Measurements from ENCODE around the gene RGS13.
"Not testable (repeated sequence)": the region's sequence is repeated elsewhere in the genome, so short reads cannot be mapped to it uniquely, and the experiment has no call there.

Gene RGS13

DNA sequence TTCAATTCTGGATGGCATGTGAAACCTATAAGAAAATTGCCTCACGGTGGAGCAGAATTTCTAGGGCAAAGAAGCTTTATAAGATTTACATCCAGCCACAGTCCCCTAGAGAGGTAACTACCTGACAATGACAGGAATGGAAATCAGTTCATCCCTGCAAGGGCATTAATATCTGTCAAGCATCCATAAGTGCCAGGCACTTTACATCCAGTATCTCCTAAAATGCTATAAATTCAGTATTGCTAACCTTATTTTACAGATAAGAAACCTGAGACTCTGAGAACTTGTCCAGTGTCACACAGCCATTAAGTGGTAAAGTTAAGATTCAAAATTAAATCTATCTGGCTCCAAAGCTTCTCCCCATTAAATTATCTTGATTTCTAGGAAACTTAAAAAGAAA lies 22.3 kb downstream of the RGS13 start:
- no peak for DNase-seq
- in situ Hi-C loops (cut with MboI; ENCODE audit: low pct_unique_long_range_greater_than_20kb, low sequenced_read_pairs), result no loop called here

DNA sequence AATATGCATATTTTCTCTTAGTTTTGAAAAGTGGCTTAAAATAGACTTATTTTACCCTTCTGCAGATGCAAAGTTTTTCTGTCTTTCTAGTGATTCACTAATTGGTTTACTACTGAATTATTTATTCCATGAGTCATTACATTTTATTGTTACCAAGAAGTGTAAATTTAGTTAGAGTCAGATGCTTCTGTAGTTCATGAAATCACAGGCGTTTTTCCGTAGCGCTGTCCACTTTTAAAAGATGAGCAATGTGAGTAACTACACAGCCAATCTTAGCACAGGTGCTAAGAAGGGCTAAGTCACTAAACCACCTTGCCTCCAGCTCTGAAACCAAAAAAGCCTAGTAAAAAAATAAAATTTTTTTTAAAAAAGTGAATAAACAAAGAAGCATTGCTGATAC lies 24.7 kb downstream of the RGS13 start:
- in situ Hi-C loops (cut with MboI; ENCODE audit: low pct_unique_long_range_greater_than_20kb, low sequenced_read_pairs), result no loop called here
- no peak for DNase-seq

DNA sequence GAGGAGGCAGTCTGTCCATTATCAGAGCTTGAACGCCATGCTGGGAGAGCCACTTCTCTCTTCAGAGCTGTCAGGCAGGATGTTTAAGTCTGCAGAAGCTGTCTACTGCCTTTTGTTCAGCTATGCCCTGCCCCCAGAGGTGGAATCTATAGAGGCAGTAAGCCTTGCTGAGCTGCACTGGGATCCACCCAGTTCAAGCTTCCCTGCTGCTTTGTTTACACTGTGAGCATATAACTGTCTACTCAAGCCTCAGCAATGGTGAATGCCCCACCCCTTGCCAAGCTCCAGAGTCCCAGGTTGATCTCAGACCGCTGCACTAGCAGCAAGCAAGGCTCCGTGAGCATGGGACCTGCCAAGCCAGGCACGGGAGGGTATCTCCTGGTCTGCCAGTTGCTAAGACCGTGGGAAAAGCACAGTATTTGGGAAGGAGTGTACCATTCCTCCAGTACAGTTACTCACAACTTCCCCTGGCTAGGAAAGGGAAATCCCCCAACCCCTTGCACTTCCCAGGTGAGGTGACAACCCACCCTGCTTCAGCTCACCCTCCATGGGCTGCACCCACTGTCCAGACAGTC lies 32.5 kb downstream of the RGS13 start:
- in situ Hi-C loops (cut with MboI; ENCODE audit: low pct_unique_long_range_greater_than_20kb, low sequenced_read_pairs), result no loop called here
- no peak for DNase-seq

DNA sequence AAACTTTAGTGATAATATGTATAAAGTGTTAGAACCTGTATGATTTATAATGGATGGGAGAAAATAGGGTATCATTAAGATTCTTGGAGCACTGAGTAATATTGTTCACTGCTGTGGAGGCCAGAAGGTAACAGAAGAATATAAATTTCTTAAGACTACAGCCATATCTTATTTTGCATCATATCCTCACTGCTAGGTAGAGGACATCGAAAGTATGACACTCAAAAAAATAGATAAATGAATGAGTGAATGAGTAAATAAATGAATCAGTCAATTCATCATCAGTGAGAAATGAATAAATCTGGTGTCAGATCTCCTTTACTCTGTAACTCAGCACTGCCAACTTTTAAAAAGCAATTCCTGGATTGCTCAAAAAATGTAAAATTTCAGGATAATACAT lies 33.2 kb downstream of the RGS13 start:
- DNase-seq, result no peak
- in situ Hi-C loops (cut with MboI; ENCODE audit: low pct_unique_long_range_greater_than_20kb, low sequenced_read_pairs), result no loop called here

DNA sequence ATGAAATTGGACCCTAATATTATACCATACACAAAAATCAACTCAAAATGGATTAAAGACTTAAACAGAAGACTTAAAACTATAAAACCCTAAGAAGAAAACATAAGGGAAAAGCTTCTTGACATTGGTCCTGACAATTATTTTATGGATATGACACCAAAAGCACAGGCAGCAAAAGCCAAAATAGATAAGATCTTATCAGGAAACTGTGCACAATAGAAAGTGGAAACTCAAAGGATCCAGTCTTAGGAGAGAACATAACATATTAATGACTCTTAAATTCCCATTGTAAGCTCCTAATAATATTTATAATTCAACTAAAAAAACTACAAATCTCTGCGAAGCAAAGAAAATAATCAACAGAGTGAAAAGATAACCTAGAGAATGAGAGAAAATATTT lies 39.8 kb downstream of the RGS13 start:
- in situ Hi-C loops (cut with MboI; ENCODE audit: low pct_unique_long_range_greater_than_20kb, low sequenced_read_pairs), result no loop called here
- no peak for DNase-seq

DNA sequence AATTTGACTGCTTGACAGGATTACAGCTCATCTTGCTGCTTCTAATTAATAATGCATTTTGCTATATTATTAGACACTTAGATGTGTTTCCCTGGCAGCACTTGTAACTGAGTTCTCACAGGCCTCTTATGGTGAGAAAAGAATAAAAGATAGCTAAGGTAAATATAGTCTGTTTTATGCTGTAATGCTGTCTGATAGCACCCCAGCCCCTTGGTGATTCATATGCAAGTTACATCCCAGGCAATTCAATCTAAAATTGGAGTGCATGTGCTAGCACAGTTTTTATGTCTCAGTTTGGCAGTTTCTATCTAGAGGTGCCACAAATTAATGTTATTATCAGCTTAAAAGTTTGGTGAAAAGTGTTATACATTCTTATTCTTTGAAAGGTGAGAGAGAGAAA lies 42.2 kb downstream of the RGS13 start:
- in situ Hi-C loops (cut with MboI; ENCODE audit: low pct_unique_long_range_greater_than_20kb, low sequenced_read_pairs), result no loop called here
- DNase-seq, result no peak

DNA sequence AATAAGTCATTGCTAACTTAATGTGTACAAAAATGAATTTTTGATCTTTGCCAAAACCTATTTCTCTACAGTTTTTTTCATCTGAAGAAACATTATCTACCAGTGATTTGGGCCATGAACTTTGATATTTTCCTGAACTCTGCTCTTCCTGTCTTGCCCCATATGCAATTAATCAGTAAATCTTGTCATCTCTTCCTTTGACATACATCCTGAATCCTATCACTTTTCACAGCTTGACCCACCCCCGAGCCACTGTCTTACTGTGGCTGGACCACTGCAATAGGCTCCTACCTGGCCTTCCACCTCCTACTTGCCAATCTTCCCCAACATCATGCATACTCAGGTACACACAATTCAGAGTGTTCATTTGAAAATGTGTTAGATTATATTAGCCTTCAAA lies 46.4 kb downstream of the RGS13 start:
- no peak for DNase-seq
- in situ Hi-C loops (cut with MboI; ENCODE audit: low pct_unique_long_range_greater_than_20kb, low sequenced_read_pairs), result no loop called here

DNA sequence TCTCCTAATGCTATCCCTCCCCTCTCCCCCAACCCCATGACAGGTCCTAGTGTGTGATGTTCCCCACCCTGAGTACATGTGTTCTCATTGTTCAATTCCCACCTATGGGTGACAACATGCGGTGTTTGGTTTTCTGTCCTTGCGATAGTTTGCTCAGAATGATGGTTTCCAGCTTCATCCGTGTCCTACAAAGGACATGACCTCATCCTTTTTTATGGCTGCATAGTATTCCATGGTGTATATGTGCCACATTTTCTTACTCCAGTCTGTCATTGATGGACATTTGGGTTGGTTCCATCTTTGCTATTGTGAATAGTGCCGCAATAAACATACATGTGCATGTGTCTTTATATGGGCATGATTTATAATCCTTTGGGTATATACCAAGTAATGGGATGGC lies 47.1 kb downstream of the RGS13 start:
- in situ Hi-C loops (cut with MboI; ENCODE audit: low pct_unique_long_range_greater_than_20kb, low sequenced_read_pairs), result not testable (repeated sequence)

DNA sequence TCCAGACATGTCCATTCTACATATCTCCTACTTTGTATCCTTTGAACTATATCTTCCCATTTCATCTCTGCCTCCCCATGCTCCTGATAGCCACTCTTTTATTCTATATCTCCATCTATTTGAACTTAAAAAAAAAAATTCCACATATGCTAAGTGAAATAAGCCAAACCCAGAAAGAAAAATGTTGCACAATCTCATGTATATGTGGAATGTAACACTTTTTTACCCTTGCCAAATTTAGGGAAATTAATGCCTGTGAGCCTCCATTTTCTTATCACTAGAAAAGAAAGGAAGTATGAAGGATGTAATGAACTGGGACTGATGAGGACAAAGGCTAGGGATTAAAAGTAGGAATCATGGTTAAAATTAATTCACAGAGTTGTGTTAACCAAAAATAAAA lies 53.5 kb downstream of the RGS13 start:
- in situ Hi-C loops (cut with MboI; ENCODE audit: low pct_unique_long_range_greater_than_20kb, low sequenced_read_pairs), result no loop called here
- no peak for DNase-seq

More for the DNA sequence above, 47.1 kb downstream of the RGS13 start:
- not testable (repeated sequence) for DNase-seq

DNA sequence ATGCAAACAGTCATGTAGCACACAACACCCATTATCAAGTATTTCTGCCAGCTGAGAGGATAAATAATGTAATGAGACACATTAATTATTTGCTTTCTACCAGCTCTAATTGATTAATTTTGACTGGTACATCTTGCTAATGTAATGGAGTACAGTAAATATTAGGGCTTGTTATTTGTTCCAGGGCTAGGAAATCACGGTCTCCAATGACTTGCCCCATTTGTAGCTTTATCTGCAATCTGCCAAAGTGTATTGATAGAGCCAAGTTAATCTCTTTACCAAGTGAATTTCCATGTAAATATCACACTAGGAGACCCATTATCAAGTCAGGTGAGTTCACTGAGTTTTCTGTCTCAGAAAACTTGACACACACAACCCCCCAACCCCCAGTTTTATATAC lies 55.1 kb downstream of the RGS13 start:
- in situ Hi-C loops (cut with MboI; ENCODE audit: low pct_unique_long_range_greater_than_20kb, low sequenced_read_pairs), result no loop called here

DNA sequence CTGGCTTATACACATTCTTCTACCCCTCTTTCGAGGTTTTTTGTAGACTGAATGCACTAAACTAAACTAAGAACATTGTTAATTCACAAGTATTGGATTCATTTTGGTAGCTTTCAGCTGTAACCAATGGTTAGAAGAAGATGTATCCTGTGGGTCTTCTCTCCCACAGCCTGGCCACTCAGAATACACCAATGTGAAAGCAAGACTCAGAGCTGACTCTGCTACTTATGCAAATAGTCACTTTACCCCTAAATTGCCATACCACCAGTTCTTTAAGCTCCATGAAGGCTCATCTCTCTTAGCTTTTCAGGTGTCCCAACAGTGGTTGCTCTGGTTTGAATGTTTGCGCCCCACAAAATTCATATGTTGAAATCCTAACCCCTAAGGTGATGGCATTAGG lies 60.1 kb downstream of the RGS13 start:
- in situ Hi-C loops (cut with MboI; ENCODE audit: low pct_unique_long_range_greater_than_20kb, low sequenced_read_pairs), result no loop called here
- DNase-seq, result no peak

More for the DNA sequence above, 55.1 kb downstream of the RGS13 start:
- DNase-seq, result no peak

DNA sequence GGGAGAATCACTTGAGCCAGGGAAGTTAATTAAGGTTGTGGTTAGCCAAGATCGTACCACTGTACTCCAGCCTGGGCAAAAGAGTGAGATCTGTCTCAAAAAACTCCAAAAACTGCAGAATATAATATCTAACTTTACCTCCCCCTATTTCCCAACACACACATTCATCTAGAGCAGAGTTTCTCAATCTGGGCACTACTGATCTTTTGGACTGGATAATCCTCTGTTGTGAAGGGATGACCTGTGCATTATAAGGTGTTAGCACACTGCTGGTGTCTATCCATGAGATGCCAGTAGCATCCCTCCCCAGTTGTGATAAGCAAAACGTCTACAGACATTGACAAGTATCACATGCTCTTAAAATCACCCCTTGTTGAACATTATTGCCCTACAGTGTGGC lies 61.8 kb downstream of the RGS13 start:
- no peak for DNase-seq
- in situ Hi-C loops (cut with MboI; ENCODE audit: low pct_unique_long_range_greater_than_20kb, low sequenced_read_pairs), result no loop called here

DNA sequence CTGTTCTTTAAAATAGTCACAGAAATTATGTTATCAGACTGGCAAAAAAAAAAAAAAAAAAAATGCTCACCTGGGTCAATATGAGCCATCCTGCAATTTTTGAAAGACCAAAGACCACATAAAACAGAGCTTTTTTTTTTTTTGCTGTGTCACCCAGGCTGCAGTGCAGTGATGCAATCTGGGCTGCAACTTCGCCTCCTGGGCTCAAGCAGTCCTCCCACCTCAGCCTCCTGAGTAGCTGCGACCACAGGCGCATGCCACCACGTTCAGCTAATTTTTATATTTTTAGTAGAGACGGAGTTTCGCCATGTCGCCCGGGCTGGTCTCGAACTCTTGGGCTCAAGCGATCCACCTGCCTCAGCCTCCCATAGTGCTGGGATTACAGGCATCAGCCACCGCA lies 62.8 kb downstream of the RGS13 start:
- DNase-seq, result no peak
- in situ Hi-C loops (cut with MboI; ENCODE audit: low pct_unique_long_range_greater_than_20kb, low sequenced_read_pairs), result no loop called here

DNA sequence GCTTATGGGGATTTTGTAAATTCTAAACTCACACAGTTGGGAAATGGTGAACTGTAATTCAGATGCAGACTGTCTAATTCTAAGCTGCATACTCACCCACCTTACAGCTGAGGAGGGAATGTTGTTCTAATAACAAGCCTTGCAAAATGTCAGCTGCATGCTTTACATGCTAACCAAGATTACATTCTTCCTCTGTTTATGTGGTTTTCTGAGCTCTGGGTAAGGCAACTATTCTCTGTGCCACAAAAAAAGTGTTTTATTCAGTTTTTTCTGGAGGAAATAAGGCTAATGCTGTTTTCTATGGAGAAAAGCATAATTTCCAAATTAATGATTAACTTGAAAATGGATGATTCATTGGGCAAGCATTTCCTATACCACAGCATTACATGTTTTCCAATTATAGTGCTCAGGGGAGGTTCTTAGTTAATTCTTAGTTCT lies 64.9 kb downstream of the RGS13 start:
- in situ Hi-C loops (cut with MboI; ENCODE audit: low pct_unique_long_range_greater_than_20kb, low sequenced_read_pairs), result no loop called here

DNA sequence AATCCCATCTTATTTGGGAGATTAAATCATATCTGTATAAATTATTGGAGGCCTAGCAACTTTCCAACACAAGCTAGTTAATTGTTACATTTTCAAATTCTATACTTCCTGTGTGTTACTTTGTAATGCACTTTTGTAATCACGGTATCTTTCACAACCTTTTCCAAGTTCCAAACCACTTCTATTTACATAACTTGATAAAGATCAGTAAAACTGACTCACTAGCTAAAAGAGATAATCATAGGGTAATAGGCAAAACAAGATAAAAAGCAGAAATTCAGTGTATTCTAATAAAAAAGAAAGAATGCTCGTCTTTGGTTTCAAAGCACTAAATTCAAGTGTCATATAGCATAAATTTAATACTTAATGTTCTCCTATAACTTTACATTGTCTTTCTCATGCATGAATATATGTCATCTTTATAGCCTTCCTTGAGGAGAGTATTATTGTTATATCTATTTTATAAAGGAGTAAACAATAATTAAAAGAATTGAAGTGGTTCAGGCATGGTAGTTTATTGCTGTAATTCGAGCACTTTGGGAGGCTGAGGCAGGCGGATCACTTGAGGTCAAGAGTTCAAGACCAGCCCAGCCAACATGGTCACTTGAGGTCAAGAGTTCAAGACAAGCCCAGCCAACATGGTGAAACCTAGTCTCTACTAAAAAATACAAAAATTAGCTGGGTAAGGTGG lies 66.4 kb downstream of the RGS13 start:
- in situ Hi-C loops (cut with MboI; ENCODE audit: low pct_unique_long_range_greater_than_20kb, low sequenced_read_pairs), result no loop called here
- no peak for DNase-seq

More for the DNA sequence above, 64.9 kb downstream of the RGS13 start:
- DNase-seq, result no peak

DNA sequence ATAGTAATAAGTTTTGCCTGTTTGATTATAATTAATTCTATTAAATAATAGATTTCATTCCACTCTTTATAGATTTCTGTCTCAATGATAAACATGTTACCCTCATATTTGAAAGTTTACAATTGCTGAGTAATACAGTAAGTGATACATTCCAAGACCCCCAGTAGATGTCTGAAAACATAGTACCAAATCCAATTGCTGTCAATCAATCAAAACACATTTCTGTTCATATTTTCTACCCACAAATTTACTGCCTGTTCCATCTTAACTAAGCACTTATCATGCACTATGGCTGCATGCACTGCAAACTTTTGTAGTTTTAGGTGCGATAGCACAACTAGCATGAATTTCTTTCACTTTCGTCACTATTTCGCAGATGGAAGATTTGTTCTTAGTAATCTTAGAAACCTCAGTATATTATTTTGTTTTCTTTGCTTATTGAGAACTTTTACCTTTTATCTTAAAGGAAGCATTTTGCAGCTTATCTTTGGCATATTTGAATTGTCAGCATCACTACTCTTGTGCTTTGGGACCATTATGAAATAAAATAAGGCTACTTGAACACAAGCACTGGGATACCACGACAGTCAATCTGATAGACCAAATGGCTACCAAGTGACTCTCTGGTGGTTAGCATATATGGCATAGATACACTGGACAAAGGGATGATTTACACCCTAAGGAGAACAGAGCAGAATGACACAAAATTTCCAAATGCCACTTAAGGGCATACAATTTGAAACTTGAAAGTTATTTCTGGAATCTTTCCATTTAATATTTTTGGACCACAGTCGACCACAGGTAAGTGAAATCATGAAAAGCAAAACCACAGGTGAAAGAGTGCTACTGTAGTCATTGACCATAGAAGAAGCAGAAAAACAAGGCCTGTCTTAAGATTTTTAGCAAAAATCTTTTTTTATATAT lies 67.6 kb downstream of the RGS13 start:
- no peak for DNase-seq
- in situ Hi-C loops (cut with MboI; ENCODE audit: low pct_unique_long_range_greater_than_20kb, low sequenced_read_pairs), result no loop called here

DNA sequence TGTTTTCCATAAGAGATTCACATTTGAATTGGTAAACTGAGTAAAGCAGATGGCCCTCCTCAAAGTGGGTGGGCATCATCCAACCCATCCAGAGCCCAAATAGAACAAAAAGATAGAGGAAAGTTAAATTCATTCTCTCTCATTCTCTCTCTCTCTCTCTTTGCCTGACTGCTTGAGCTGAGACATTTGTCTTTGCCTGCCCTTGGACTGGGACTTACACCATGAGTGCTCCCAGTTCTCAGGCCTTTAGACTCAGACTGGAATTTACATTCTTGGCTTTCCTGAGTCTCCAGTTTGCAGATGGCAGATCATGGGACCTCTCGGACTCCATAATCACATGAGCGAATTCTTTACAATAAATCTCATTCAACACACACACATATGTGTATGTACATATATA lies 69.6 kb downstream of the RGS13 start:
- no peak for DNase-seq
- in situ Hi-C loops (cut with MboI; ENCODE audit: low pct_unique_long_range_greater_than_20kb, low sequenced_read_pairs), result no loop called here

DNA sequence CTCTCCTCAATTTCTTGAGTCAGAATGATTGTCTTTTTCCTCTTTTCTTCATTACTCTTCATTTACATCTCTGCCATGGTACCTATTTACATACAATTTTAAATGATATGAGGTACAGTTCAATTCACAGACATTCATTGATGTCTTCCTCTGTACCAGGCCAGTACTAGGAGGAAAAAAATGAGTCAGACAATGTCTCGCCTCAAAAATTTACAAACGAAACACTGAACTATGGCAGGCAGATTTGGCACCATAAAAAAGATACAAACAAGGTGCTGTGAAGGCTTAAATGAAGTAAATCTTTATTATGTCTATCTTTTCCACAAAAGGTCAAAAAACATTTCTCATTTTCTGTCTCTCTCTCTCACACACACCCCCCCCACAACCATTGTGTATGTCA lies 71.0 kb downstream of the RGS13 start:
- in situ Hi-C loops (cut with MboI; ENCODE audit: low pct_unique_long_range_greater_than_20kb, low sequenced_read_pairs), result no loop called here
- no peak for DNase-seq

DNA sequence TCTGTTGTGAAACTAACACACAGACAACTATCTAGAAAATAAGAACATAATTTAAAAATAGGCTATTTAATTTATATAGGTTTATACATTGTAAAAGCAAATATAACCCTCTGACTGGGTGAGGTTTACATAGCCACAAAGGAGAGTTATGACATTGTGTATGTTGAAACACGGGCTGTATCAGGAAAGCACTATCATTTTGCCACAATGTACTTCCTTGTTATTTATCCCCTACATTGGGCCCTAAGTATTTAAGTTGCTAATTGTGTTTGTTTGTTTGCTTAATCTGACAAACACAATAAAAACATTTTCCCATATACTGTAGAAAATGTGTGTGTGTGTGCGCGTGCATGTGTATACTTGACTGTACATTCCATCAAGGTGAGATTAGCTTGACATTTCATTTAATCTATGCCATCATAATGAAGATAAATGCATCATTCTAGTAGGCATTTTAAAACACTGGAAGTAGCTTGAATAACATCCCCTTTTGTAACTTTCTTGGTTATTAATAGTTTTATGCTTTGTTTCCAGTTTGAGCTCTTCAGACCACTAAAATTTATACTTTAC lies 72.1 kb downstream of the RGS13 start:
- no peak for DNase-seq
- in situ Hi-C loops (cut with MboI; ENCODE audit: low pct_unique_long_range_greater_than_20kb, low sequenced_read_pairs), result no loop called here

DNA sequence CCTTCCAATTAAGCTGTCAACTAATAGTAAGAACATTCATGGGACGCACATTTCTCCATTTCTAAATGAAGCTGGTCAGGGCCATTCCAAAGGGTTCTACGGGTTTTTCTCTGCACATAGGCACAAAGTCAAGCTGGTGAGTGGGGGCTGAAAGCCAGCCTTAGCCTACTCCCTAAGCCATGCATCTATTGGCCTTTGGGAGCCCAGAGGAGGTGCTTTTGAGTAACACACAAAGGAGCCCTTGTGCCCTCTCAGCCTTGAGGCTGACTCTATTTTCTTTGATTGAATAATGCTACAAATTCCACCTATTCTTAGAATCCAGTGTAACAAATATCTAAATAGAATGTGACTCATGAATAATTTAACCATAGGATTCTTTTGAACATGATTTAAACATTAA lies 73.6 kb downstream of the RGS13 start:
- in situ Hi-C loops (cut with MboI; ENCODE audit: low pct_unique_long_range_greater_than_20kb, low sequenced_read_pairs), result no loop called here

More for the DNA sequence above, 73.6 kb downstream of the RGS13 start:
- DNase-seq, result no peak

All from KBM-7 (cell line).